ENCODE measurements around the gene EFCAB8.

Gene EFCAB8

GRCh38 chr20:33010674-33011449 is 152.1 kb downstream of the EFCAB8 start:
- H3K79me2 ChIP-seq (ENCODE audit: insufficient read depth, low read length) = no peaks in the 10 kb centered on the region
- H3K27ac ChIP-seq (ENCODE audit: low read length) = no peak overlapping the region
- H3K9ac ChIP-seq (ENCODE audit: low read depth, low read length) = no peak overlapping the region
- ATAC-seq (ENCODE audit: insufficient read depth, low read depth) (no peak), DNase-seq (no peak)
- no peak for TF ChIP-seq EZH2 (IDR thresholded peaks at IDR 0.05; ENCODE audit: borderline replicate concordance, low read depth, low read length, severe bottlenecking)
- TF ChIP-seq, protein P1, sequence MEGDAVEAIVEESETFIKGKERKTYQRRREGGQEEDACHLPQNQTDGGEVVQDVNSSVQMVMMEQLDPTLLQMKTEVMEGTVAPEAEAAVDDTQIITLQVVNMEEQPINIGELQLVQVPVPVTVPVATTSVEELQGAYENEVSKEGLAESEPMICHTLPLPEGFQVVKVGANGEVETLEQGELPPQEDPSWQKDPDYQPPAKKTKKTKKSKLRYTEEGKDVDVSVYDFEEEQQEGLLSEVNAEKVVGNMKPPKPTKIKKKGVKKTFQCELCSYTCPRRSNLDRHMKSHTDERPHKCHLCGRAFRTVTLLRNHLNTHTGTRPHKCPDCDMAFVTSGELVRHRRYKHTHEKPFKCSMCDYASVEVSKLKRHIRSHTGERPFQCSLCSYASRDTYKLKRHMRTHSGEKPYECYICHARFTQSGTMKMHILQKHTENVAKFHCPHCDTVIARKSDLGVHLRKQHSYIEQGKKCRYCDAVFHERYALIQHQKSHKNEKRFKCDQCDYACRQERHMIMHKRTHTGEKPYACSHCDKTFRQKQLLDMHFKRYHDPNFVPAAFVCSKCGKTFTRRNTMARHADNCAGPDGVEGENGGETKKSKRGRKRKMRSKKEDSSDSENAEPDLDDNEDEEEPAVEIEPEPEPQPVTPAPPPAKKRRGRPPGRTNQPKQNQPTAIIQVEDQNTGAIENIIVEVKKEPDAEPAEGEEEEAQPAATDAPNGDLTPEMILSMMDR (IDR thresholded peaks at IDR 0.05; ENCODE audit: borderline replicate concordance, extremely low read depth, low read length, poor library complexity, severe bottlenecking) = no peak
- no peaks in the 10 kb centered on the region for H3K9me3 ChIP-seq (ENCODE audit: insufficient read depth, low read length, severe bottlenecking)
- no peak overlapping the region for H2AFZ ChIP-seq (ENCODE audit: low read depth, low read length)
- no peaks in the 10 kb centered on the region for H3K36me3 ChIP-seq (ENCODE audit: insufficient read depth, low read length)
- no peaks in the 10 kb centered on the region for H4K20me1 ChIP-seq (ENCODE audit: insufficient read depth, low read length)
- H3K4me2 ChIP-seq (ENCODE audit: insufficient read depth, low read length) = no peak overlapping the region
- H3K4me1 ChIP-seq (ENCODE audit: insufficient read depth, low read length) = no peaks in the 10 kb centered on the region
- no peak overlapping the region for H3K4me3 ChIP-seq (ENCODE audit: low read depth in 1 of 2, low read length in 2 of 2)
- H3K27me3 ChIP-seq (ENCODE audit: insufficient read depth, low read length, poor library complexity) = no peaks in the 10 kb centered on the region

All from DND-41 (cell line).